Measurements from ENCODE around the gene FAM107B.

- TF ChIP-seq CTCF (IDR thresholded peaks at IDR 0.05) (no peak), POLR2A (IDR thresholded peaks at IDR 0.05) (no peak)
Measured at GRCh38 chr10:14554491-14555205, 220.0 kb downstream of the FAM107B start.

Data from heart left ventricle (tissue), 13 donors.